Thyroid gland (tissue), 4 donors: ENCODE results near the gene AFF4.

ENCODE experiments used
- POLR2A ChIP-seq, 2 donors: fragments of 450-650 bp; IDR thresholded peaks; one replicate each; pipeline ENCODE4 v1.6.1; 2017; ENCODE audit warnings: antibody characterized with exemption in 2 of 2, mild to moderate bottlenecking in 2 of 2, moderate library complexity in 1 of 2
- TF ChIP-seq, protein P1 (sequence below), 6 experiments: fragments of 200-600 bp in 3 of 6; fragments of 450-650 bp in 3 of 6; sonication (generic) in 3 of 6; IDR thresholded peaks; one replicate each; pipeline ENCODE4 v1.5.1; 2016 to 2019; ENCODE audit warnings: antibody characterized with exemption in 6 of 6, mild to moderate bottlenecking in 2 of 6, inconsistent platforms in 1 of 6, moderate library complexity in 1 of 6

DNA sequence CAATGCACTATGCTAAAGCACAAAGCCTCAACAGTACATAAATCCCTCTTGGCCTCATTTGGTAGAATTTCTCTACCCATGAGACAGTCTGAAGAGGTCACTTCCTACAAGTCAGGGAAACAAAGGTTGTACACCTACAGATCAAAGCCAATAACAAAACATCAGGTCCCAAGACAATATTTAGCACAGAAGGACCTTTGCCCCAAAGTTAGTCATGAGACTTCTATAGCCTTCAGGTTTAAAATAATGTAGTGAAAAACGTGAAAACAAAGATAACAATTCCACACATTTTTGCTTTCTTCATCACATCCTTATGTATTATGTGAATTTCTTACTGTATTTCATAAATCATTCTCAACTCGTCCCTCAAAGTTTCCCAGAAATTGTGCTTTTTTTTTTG, 15.8 kb downstream of the AFF4 start:
- TF ChIP-seq, protein P1, sequence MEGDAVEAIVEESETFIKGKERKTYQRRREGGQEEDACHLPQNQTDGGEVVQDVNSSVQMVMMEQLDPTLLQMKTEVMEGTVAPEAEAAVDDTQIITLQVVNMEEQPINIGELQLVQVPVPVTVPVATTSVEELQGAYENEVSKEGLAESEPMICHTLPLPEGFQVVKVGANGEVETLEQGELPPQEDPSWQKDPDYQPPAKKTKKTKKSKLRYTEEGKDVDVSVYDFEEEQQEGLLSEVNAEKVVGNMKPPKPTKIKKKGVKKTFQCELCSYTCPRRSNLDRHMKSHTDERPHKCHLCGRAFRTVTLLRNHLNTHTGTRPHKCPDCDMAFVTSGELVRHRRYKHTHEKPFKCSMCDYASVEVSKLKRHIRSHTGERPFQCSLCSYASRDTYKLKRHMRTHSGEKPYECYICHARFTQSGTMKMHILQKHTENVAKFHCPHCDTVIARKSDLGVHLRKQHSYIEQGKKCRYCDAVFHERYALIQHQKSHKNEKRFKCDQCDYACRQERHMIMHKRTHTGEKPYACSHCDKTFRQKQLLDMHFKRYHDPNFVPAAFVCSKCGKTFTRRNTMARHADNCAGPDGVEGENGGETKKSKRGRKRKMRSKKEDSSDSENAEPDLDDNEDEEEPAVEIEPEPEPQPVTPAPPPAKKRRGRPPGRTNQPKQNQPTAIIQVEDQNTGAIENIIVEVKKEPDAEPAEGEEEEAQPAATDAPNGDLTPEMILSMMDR (IDR thresholded peaks at IDR 0.05), result no peak
- no peak for TF ChIP-seq POLR2A (IDR thresholded peaks at IDR 0.05)
